ENCODE data around the gene ACTL10. TPM values are rescaled to one million over a fixed set of nuclear protein-coding genes. Genes with fewer than 3 reads are reported as not detected.

ACTL10 gene
- total RNA-seq, 1 donor from 2014 or later: 1.1 TPM

GRCh38 chr20:33658929-33659328 lies 7.8 kb upstream of the ACTL10 start:
- H4K20me1 ChIP-seq (ENCODE audit: insufficient read depth, low read length): no peaks in the 10 kb centered on the region
- no peaks in the 10 kb centered on the region for H3K9me3 ChIP-seq (ENCODE audit: insufficient read depth, low read depth, low read length)
- no peaks in the 10 kb centered on the region for H3K36me3 Mint-ChIP-seq (ENCODE audit: low read depth, unreplicated experiment)
- no peak for DNase-seq (ENCODE audit: low read depth)
- no peak overlapping the region for H3K27ac ChIP-seq (ENCODE audit: low read depth, low read length)
- H3K27me3 ChIP-seq (ENCODE audit: insufficient read depth, low read length): no peaks in the 10 kb centered on the region
- H3K4me1 Mint-ChIP-seq (ENCODE audit: low read depth, unreplicated experiment): peaks cover 6% of the 10 kb centered on the region
- no peak overlapping the region for H3K4me3 Mint-ChIP-seq (ENCODE audit: unreplicated experiment)
- no peaks in the 10 kb centered on the region for H3K79me2 ChIP-seq (ENCODE audit: insufficient read depth, low read length)
- H3K27ac Mint-ChIP-seq (ENCODE audit: unreplicated experiment): no peak overlapping the region
- no peak overlapping the region for H3K9ac ChIP-seq (ENCODE audit: low read length)
- peaks cover 3% of the 10 kb centered on the region for H3K27me3 Mint-ChIP-seq (ENCODE audit: low read depth, unreplicated experiment)
- TF ChIP-seq, protein P1, sequence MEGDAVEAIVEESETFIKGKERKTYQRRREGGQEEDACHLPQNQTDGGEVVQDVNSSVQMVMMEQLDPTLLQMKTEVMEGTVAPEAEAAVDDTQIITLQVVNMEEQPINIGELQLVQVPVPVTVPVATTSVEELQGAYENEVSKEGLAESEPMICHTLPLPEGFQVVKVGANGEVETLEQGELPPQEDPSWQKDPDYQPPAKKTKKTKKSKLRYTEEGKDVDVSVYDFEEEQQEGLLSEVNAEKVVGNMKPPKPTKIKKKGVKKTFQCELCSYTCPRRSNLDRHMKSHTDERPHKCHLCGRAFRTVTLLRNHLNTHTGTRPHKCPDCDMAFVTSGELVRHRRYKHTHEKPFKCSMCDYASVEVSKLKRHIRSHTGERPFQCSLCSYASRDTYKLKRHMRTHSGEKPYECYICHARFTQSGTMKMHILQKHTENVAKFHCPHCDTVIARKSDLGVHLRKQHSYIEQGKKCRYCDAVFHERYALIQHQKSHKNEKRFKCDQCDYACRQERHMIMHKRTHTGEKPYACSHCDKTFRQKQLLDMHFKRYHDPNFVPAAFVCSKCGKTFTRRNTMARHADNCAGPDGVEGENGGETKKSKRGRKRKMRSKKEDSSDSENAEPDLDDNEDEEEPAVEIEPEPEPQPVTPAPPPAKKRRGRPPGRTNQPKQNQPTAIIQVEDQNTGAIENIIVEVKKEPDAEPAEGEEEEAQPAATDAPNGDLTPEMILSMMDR (IDR thresholded peaks at IDR 0.05; ENCODE audit: insufficient read depth, low read depth, low read length): no peak
- TF ChIP-seq EZH2 (IDR thresholded peaks at IDR 0.05; ENCODE audit: insufficient read depth, low read length): no peak
- H3K4me1 ChIP-seq (ENCODE audit: insufficient read depth, low read length): peaks cover 3% of the 10 kb centered on the region
- H3K9me3 Mint-ChIP-seq (ENCODE audit: unreplicated experiment): no peaks in the 10 kb centered on the region
- no peak overlapping the region for H3K4me3 ChIP-seq (ENCODE audit: insufficient read depth, low read depth, low read length)
- FAIRE-seq: no peak
- no peak overlapping the region for H3K4me2 ChIP-seq (ENCODE audit: low read length)
- no peaks in the 10 kb centered on the region for H3K36me3 ChIP-seq (ENCODE audit: insufficient read depth, low read length)
- H2AFZ ChIP-seq (ENCODE audit: low read depth, low read length): no peak overlapping the region

DNA sequence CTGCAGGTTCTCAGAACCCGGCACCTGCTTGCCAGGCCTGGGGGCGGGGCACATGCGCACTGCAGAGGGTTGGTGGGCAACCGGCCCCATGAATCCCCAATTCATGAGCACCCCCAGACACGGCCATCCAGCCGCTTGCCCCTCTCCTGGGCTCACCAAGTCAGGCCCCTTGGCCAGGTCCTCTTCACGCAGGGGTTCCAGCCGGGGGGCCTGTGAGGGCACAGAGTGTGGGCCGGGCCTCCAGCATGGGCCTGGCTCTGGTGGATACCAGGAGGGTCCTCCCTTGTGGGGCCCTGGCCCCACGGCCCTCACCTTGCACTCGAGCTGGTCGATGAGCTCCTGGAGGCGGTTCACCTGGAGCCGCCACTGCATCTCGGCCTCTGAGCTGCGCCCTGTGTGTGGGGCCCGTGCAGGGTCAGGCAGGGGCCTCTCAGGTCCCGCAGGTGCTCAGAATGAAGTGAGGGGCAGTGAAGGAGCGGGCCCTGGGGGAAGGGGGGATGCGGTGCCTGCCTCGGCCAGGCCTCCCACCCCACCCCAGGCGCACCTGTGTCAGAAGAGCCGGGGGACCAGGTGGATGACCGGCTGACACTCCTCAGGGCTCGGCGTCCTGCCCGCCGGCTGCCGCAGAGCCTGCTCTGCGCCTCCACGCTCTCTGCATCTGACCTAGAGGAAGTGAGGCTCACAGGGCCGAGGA lies 7.3 kb upstream of the ACTL10 start:
- no peak overlapping the region for H3K27ac ChIP-seq (ENCODE audit: low read depth, low read length)
- H3K36me3 Mint-ChIP-seq (ENCODE audit: low read depth, unreplicated experiment): no peaks in the 10 kb centered on the region
- no peaks in the 10 kb centered on the region for H3K36me3 ChIP-seq (ENCODE audit: insufficient read depth, low read length)
- H3K27ac Mint-ChIP-seq (ENCODE audit: unreplicated experiment): no peak overlapping the region
- TF ChIP-seq EZH2 (IDR thresholded peaks at IDR 0.05; ENCODE audit: insufficient read depth, low read length): no peak
- TF ChIP-seq, protein P1 (IDR thresholded peaks at IDR 0.05; ENCODE audit: insufficient read depth, low read depth, low read length): no peak
- no peak overlapping the region for H3K4me2 ChIP-seq (ENCODE audit: low read length)
- no peak overlapping the region for H3K9ac ChIP-seq (ENCODE audit: low read length)
- no peak overlapping the region for H2AFZ ChIP-seq (ENCODE audit: low read depth, low read length)
- peaks cover 7% of the 10 kb centered on the region for H3K4me1 ChIP-seq (ENCODE audit: insufficient read depth, low read length)
- H3K4me3 Mint-ChIP-seq (ENCODE audit: unreplicated experiment): no peak overlapping the region
- FAIRE-seq (no peak), DNase-seq (ENCODE audit: low read depth) (no peak)
- no peaks in the 10 kb centered on the region for H3K79me2 ChIP-seq (ENCODE audit: insufficient read depth, low read length)
- H3K27me3 Mint-ChIP-seq (ENCODE audit: low read depth, unreplicated experiment): peaks cover 3% of the 10 kb centered on the region
- no peaks in the 10 kb centered on the region for H3K27me3 ChIP-seq (ENCODE audit: insufficient read depth, low read length)
- H3K9me3 ChIP-seq (ENCODE audit: insufficient read depth, low read depth, low read length): no peaks in the 10 kb centered on the region
- H4K20me1 ChIP-seq (ENCODE audit: insufficient read depth, low read length): no peaks in the 10 kb centered on the region
- H3K4me3 ChIP-seq (ENCODE audit: insufficient read depth, low read depth, low read length): no peak overlapping the region
- H3K4me1 Mint-ChIP-seq (ENCODE audit: low read depth, unreplicated experiment): peaks cover 8% of the 10 kb centered on the region
- H3K9me3 Mint-ChIP-seq (ENCODE audit: unreplicated experiment): no peaks in the 10 kb centered on the region

DNA sequence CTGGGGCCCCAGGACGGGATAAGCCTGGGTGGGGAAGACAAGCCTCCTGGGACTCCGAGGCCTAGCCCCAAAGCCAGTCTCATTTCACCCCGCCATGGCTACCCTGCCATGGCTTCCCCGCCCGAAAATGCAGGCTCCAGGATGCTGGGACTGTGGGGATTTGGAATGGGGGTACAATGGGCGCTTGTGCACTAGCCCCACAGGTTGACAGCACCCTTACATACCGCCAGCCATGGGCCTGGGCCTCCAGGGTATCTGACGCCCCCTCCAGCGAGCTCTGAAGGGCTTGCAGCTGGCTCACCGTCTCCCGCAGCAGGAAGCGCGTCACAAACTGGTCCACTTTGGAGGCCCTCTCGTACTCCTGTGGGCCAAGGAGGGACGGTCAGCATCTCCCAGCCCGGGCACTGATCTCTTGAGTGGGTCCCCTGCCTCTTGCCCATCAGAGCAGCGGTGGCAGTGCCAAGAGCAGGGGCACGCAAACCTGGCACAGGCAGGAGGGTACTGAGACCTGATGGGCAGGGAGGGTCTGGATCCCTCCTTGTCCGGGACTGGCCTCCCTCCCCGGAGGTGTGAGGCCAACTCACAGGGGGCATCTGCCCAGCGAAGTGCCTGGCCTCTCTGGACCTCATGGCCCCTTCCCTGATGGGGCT lies 6.6 kb upstream of the ACTL10 start:
- no peaks in the 10 kb centered on the region for H3K9me3 ChIP-seq (ENCODE audit: insufficient read depth, low read depth, low read length)
- H4K20me1 ChIP-seq (ENCODE audit: insufficient read depth, low read length): no peaks in the 10 kb centered on the region
- H3K27me3 ChIP-seq (ENCODE audit: insufficient read depth, low read length): no peaks in the 10 kb centered on the region
- no peak overlapping the region for H3K4me3 ChIP-seq (ENCODE audit: insufficient read depth, low read depth, low read length)
- DNase-seq (ENCODE audit: low read depth): no peak
- Mint-ChIP-seq H3K4me3 (ENCODE audit: unreplicated experiment) (no peak overlapping the region), H3K27me3 (ENCODE audit: low read depth, unreplicated experiment) (no peaks in the 10 kb centered on the region), H3K36me3 (ENCODE audit: low read depth, unreplicated experiment) (no peaks in the 10 kb centered on the region), H3K4me1 (ENCODE audit: low read depth, unreplicated experiment) (peaks cover 11% of the 10 kb centered on the region), H3K9me3 (ENCODE audit: unreplicated experiment) (no peaks in the 10 kb centered on the region), H3K27ac (ENCODE audit: unreplicated experiment) (no peak overlapping the region)
- no peaks in the 10 kb centered on the region for H3K36me3 ChIP-seq (ENCODE audit: insufficient read depth, low read length)
- H3K79me2 ChIP-seq (ENCODE audit: insufficient read depth, low read length): no peaks in the 10 kb centered on the region
- H3K9ac ChIP-seq (ENCODE audit: low read length): no peak overlapping the region
- H3K4me2 ChIP-seq (ENCODE audit: low read length): no peak overlapping the region
- H3K4me1 ChIP-seq (ENCODE audit: insufficient read depth, low read length): peaks cover 7% of the 10 kb centered on the region
- H3K27ac ChIP-seq (ENCODE audit: low read depth, low read length): no peak overlapping the region
- TF ChIP-seq, protein P1 (IDR thresholded peaks at IDR 0.05; ENCODE audit: insufficient read depth, low read depth, low read length): no peak
- TF ChIP-seq EZH2 (IDR thresholded peaks at IDR 0.05; ENCODE audit: insufficient read depth, low read length): no peak
- H2AFZ ChIP-seq (ENCODE audit: low read depth, low read length): no peak overlapping the region
- no peak for FAIRE-seq

Measured in astrocyte (in vitro differentiated cells and primary cell).